MM.1S (cell line): ENCODE results near the gene KDM4B.

Experiments
- DNase-seq: peaks from one replicate; pipeline ENCODE4 v3.0.0-alpha.2; 2015
- H2AFZ ChIP-seq: fragments of 300-600 bp; sonication (generic); 2 replicates; pipeline ENCODE4 v1.6.0; 2016; ENCODE audit warnings: antibody characterized with exemption, low read length
- H3F3A ChIP-seq: fragments of 300-600 bp; sonication (generic); 2 replicates; pipeline ENCODE4 v1.6.1; 2016; ENCODE audit warnings: mild to moderate bottlenecking, antibody characterized with exemption, low read length, moderate library complexity, mixed read lengths; ENCODE audit not compliant: insufficient read depth
- H3K27ac ChIP-seq: fragments of 300-600 bp; sonication (generic); 2 replicates; pipeline ENCODE4 v1.5.1; 2016; ENCODE audit warnings: mild to moderate bottlenecking, low read length
- H3K27me3 ChIP-seq: fragments of 300-600 bp; sonication (generic); replicated peaks from 2 replicates; pipeline ENCODE4 v1.6.0; 2016; ENCODE audit warnings: low read length; ENCODE audit not compliant: insufficient read depth
- H3K36me3 ChIP-seq: fragments of 300-600 bp; sonication (generic); replicated peaks from 2 replicates; pipeline ENCODE4 v1.6.1; 2016; ENCODE audit warnings: mild to moderate bottlenecking, low read length, mixed read lengths; ENCODE audit not compliant: insufficient read depth
- H3K4me1 ChIP-seq: fragments of 300-600 bp; sonication (generic); 2 replicates; pipeline ENCODE4 v1.6.1; 2016; ENCODE audit warnings: low read length, mixed read lengths
- H3K4me2 ChIP-seq: fragments of 300-600 bp; sonication (generic); 2 replicates; pipeline ENCODE4 v1.6.0; 2016; ENCODE audit warnings: low read depth, low read length
- H3K4me3 ChIP-seq: fragments of 300-600 bp; sonication (generic); 2 replicates; pipeline ENCODE4 v1.5.1; 2016; ENCODE audit warnings: low read length, mixed read lengths
- H3K79me2 ChIP-seq: fragments of 300-600 bp; sonication (generic); 2 replicates; pipeline ENCODE4 v1.6.1; 2016; ENCODE audit warnings: mixed run types, low read length, mixed read lengths
- H3K9ac ChIP-seq: fragments of 300-600 bp; sonication (generic); 2 replicates; pipeline ENCODE4 v1.6.1; 2016; ENCODE audit warnings: low read length, mixed read lengths
- H3K9me2 ChIP-seq: fragments of 300-600 bp; sonication (generic); replicated peaks from 2 replicates; pipeline ENCODE4 v1.6.1; 2016; ENCODE audit warnings: mild to moderate bottlenecking, low read length, mixed read lengths; ENCODE audit not compliant: insufficient read depth
- H3K9me3 ChIP-seq: fragments of 300-600 bp; sonication (generic); replicated peaks from 2 replicates; pipeline ENCODE4 v1.6.1; 2016; ENCODE audit warnings: mild to moderate bottlenecking, low read length, mixed read lengths; ENCODE audit not compliant: insufficient read depth
- H4K20me1 ChIP-seq: fragments of 300-600 bp; sonication (generic); 2 replicates; pipeline ENCODE4 v1.6.1; 2016; ENCODE audit warnings: mild to moderate bottlenecking, low read length, moderate library complexity, mixed read lengths; ENCODE audit not compliant: insufficient read depth
- EZH2 ChIP-seq: fragments of 300-600 bp; sonication (generic); optimal IDR thresholded peaks from 2 replicates; pipeline ENCODE3; 2017; ENCODE audit warnings: low read depth, mild to moderate bottlenecking, antibody characterized with exemption, low read length, mixed read lengths
- EZH2phosphoT487 ChIP-seq: fragments of 300-600 bp; sonication (generic); IDR thresholded peaks from 2 replicates; pipeline ENCODE4 v1.6.1; 2018; ENCODE audit warnings: antibody characterized with exemption, low read length
- TF ChIP-seq, protein P1 (sequence below): fragments of 300-600 bp; sonication (generic); IDR thresholded peaks from 2 replicates; pipeline ENCODE4 v1.5.1; 2016; ENCODE audit warnings: antibody characterized with exemption, low read length, mixed read lengths

Gene KDM4B

GRCh38 chr19:5148794-5149190, 179.9 kb downstream of the KDM4B start:
- Histone ChIP-seq H3K36me3 (no peaks in the 10 kb centered on the region), H3K27me3 (no peaks in the 10 kb centered on the region), H3K79me2 (no peaks in the 10 kb centered on the region), H3K27ac (no peak overlapping the region), H3K4me1 (no peaks in the 10 kb centered on the region), H4K20me1 (no peaks in the 10 kb centered on the region), H3K9me3 (no peaks in the 10 kb centered on the region), H3K4me2 (no peak overlapping the region), H3K9me2 (no peaks in the 10 kb centered on the region), H3K9ac (no peak overlapping the region), H3K4me3 (no peak overlapping the region), H2AFZ (no peak overlapping the region), H3F3A (no peaks in the 10 kb centered on the region)
- no peak for DNase-seq
- no peak for TF ChIP-seq EZH2phosphoT487
- TF ChIP-seq, protein P1, sequence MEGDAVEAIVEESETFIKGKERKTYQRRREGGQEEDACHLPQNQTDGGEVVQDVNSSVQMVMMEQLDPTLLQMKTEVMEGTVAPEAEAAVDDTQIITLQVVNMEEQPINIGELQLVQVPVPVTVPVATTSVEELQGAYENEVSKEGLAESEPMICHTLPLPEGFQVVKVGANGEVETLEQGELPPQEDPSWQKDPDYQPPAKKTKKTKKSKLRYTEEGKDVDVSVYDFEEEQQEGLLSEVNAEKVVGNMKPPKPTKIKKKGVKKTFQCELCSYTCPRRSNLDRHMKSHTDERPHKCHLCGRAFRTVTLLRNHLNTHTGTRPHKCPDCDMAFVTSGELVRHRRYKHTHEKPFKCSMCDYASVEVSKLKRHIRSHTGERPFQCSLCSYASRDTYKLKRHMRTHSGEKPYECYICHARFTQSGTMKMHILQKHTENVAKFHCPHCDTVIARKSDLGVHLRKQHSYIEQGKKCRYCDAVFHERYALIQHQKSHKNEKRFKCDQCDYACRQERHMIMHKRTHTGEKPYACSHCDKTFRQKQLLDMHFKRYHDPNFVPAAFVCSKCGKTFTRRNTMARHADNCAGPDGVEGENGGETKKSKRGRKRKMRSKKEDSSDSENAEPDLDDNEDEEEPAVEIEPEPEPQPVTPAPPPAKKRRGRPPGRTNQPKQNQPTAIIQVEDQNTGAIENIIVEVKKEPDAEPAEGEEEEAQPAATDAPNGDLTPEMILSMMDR: no peak
- no peak for TF ChIP-seq EZH2

GRCh38 chr19:5149508-5149907, 180.6 kb downstream of the KDM4B start:
- Histone ChIP-seq H3K27ac (no peak overlapping the region), H3K4me3 (no peak overlapping the region), H4K20me1 (no peaks in the 10 kb centered on the region), H3K36me3 (no peaks in the 10 kb centered on the region), H3K4me2 (no peak overlapping the region), H3K27me3 (no peaks in the 10 kb centered on the region), H3F3A (no peaks in the 10 kb centered on the region), H3K9me2 (no peaks in the 10 kb centered on the region), H3K9ac (no peak overlapping the region), H3K9me3 (no peaks in the 10 kb centered on the region), H3K79me2 (no peaks in the 10 kb centered on the region), H3K4me1 (no peaks in the 10 kb centered on the region), H2AFZ (no peak overlapping the region)
- TF ChIP-seq EZH2: no peak
- TF ChIP-seq, protein P1: no peak
- no peak for TF ChIP-seq EZH2phosphoT487
- no peak for DNase-seq

DNA sequence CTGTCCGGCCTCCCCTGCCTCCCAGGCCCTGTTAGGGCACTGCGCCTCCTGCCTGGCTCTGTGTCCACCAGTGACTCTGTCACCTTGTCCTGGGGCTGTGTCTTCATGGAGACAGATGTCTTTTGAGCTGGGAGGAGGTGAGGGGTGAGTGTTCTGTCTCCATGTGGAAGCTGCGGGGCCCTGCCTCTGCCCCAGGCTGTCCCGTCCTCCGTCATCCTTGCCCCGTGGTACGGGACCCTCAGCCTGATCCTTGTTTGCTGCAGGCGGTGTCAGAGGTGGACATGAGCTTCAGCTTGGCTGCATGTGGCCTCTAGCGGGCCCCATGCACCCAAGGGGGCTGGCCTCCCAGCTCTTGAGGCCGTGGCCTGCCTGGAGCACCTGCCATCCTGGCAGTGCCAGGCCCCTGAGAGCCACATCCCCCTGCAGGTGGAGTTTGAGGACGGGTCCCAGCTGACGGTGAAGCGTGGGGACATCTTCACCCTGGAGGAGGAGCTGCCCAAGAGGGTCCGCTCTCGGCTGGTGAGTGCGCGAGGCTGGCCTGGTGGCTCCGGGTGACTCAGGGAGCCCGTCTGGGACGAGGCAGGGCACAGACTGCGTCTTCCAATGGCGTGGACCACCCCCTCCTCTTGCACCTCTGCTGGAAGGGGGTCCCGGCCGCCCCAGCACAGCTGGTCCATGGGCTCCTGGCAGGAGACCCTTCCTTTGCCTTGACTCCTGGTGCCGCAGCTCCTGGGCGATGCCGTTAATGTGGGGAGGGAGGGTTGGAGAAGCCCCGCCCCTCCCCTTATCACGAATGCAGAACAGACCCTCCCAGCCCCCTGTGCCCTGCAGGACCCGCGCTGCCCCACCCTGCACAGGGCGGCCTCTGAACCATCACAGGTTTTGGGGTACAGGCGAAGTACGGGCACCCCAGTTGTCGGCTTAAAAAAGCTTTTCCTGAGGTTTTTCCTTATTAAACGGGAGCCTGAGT, 181.3 kb downstream of the KDM4B start:
- Histone ChIP-seq H4K20me1 (no peaks in the 10 kb centered on the region), H3K4me3 (no peak overlapping the region), H3F3A (no peaks in the 10 kb centered on the region), H3K4me1 (no peaks in the 10 kb centered on the region), H3K9ac (no peak overlapping the region), H3K36me3 (no peaks in the 10 kb centered on the region), H3K9me2 (no peaks in the 10 kb centered on the region), H3K27me3 (no peaks in the 10 kb centered on the region), H3K27ac (no peak overlapping the region), H3K9me3 (no peaks in the 10 kb centered on the region), H3K79me2 (no peaks in the 10 kb centered on the region), H3K4me2 (no peak overlapping the region), H2AFZ (no peak overlapping the region)
- TF ChIP-seq, protein P1: no peak
- TF ChIP-seq EZH2phosphoT487: no peak
- TF ChIP-seq EZH2: no peak
- no peak for DNase-seq
